Measurements from ENCODE around the gene SDK1.

The SDK1 gene

GRCh38 chr7:4045450-4045849 is 744.4 kb downstream of the SDK1 start:
- no peak for DNase-seq (ENCODE audit: low read depth)

GRCh38 chr7:4045975-4046374 is 744.9 kb downstream of the SDK1 start:
- no peak for DNase-seq (ENCODE audit: low read depth)

GRCh38 chr7:4048336-4048735 is 747.3 kb downstream of the SDK1 start:
- DNase-seq (ENCODE audit: low read depth), result no peak

GRCh38 chr7:4049202-4049601 is 748.1 kb downstream of the SDK1 start:
- DNase-seq (ENCODE audit: low read depth), result no peak

- no peak for DNase-seq (ENCODE audit: low read depth)
Observed at GRCh38 chr7:4050126-4050660, 749.1 kb downstream of the SDK1 start.

- DNase-seq (ENCODE audit: low read depth), result no peak
Observed at GRCh38 chr7:4051696-4052095, 750.6 kb downstream of the SDK1 start.

- DNase-seq (ENCODE audit: low read depth), result no peak
Observed at GRCh38 chr7:4052130-4052529, 751.1 kb downstream of the SDK1 start.

- no peak for DNase-seq (ENCODE audit: low read depth)
Observed at GRCh38 chr7:4054158-4054557, 753.1 kb downstream of the SDK1 start.

- DNase-seq (ENCODE audit: low read depth), result no peak
Observed at GRCh38 chr7:4056552-4057288, 755.7 kb downstream of the SDK1 start.

- no peak for DNase-seq (ENCODE audit: low read depth)
Observed at GRCh38 chr7:4057289-4057616, 756.2 kb downstream of the SDK1 start.

GRCh38 chr7:4058158-4058557 is 757.1 kb downstream of the SDK1 start:
- no peak for DNase-seq (ENCODE audit: low read depth)

- DNase-seq (ENCODE audit: low read depth), result no peak
Observed at GRCh38 chr7:4065190-4065589, 764.1 kb downstream of the SDK1 start.

GRCh38 chr7:4066206-4066605 is 765.2 kb downstream of the SDK1 start:
- no peak for DNase-seq (ENCODE audit: low read depth)

- no peak for DNase-seq (ENCODE audit: low read depth)
Observed at GRCh38 chr7:4066626-4067475, 765.8 kb downstream of the SDK1 start.

- no peak for DNase-seq (ENCODE audit: low read depth)
Observed at GRCh38 chr7:4067476-4067760, 766.4 kb downstream of the SDK1 start.

- no peak for DNase-seq (ENCODE audit: low read depth)
Observed at GRCh38 chr7:4067874-4068273, 766.8 kb downstream of the SDK1 start.

- no peak for DNase-seq (ENCODE audit: low read depth)
Observed at GRCh38 chr7:4068286-4068685, 767.2 kb downstream of the SDK1 start.

- DNase-seq (ENCODE audit: low read depth), result no peak
Observed at GRCh38 chr7:4069268-4070095, 768.4 kb downstream of the SDK1 start.

GRCh38 chr7:4070214-4070613 is 769.2 kb downstream of the SDK1 start:
- no peak for DNase-seq (ENCODE audit: low read depth)

- DNase-seq (ENCODE audit: low read depth), result no peak
Observed at GRCh38 chr7:4071370-4072058, 770.5 kb downstream of the SDK1 start.

- DNase-seq (ENCODE audit: low read depth), result no peak
Observed at GRCh38 chr7:4072161-4072925, 771.3 kb downstream of the SDK1 start.
